ENCODE results near the gene RARRES2.
"Not testable (repeated sequence)": the region's sequence is repeated elsewhere in the genome, so short reads cannot be mapped to it uniquely, and the experiment has no call there.

The RARRES2 gene

GRCh38 chr7:150313367-150313809, 28.0 kb downstream of the RARRES2 start:
- DNase-seq: no peak

- DNase-seq: not testable (repeated sequence)
Measured at GRCh38 chr7:150312649-150313366, 28.6 kb downstream of the RARRES2 start.

GRCh38 chr7:150311711-150312110, 29.7 kb downstream of the RARRES2 start:
- no peak for DNase-seq

- DNase-seq: no peak
Measured at GRCh38 chr7:150311146-150311545, 30.3 kb downstream of the RARRES2 start.

- DNase-seq: no peak
Measured at GRCh38 chr7:150308575-150308974, 32.9 kb downstream of the RARRES2 start.

GRCh38 chr7:150307904-150308303, 33.5 kb downstream of the RARRES2 start:
- DNase-seq: no peak

- DNase-seq: no peak
Measured at GRCh38 chr7:150307129-150307528, 34.3 kb downstream of the RARRES2 start.

- not testable (repeated sequence) for DNase-seq
Measured at GRCh38 chr7:150306377-150306776, 35.1 kb downstream of the RARRES2 start.

- not testable (repeated sequence) for DNase-seq
Measured at GRCh38 chr7:150305903-150306284, 35.5 kb downstream of the RARRES2 start.

GRCh38 chr7:150305259-150305902, 36.0 kb downstream of the RARRES2 start:
- not testable (repeated sequence) for DNase-seq

- not testable (repeated sequence) for DNase-seq
Measured at GRCh38 chr7:150304499-150305258, 36.8 kb downstream of the RARRES2 start.

- DNase-seq: not testable (repeated sequence)
Measured at GRCh38 chr7:150302908-150303310, 38.5 kb downstream of the RARRES2 start.

GRCh38 chr7:150297978-150298377, 43.5 kb downstream of the RARRES2 start:
- DNase-seq: not testable (repeated sequence)

- DNase-seq: not testable (repeated sequence)
Measured at GRCh38 chr7:150296802-150297201, 44.6 kb downstream of the RARRES2 start.

- DNase-seq: not testable (repeated sequence)
Measured at GRCh38 chr7:150295614-150296013, 45.8 kb downstream of the RARRES2 start.

GRCh38 chr7:150295027-150295426, 46.4 kb downstream of the RARRES2 start:
- not testable (repeated sequence) for DNase-seq

- DNase-seq: not testable (repeated sequence)
Measured at GRCh38 chr7:150290317-150290716, 51.1 kb downstream of the RARRES2 start.

GRCh38 chr7:150288816-150289215, 52.6 kb downstream of the RARRES2 start:
- not testable (repeated sequence) for DNase-seq

Measured in NCI-H187 treated with DMSO at 0.1 percent for 48 hours (cell line).